Measurements from ENCODE around the gene GNG12.

DNA sequence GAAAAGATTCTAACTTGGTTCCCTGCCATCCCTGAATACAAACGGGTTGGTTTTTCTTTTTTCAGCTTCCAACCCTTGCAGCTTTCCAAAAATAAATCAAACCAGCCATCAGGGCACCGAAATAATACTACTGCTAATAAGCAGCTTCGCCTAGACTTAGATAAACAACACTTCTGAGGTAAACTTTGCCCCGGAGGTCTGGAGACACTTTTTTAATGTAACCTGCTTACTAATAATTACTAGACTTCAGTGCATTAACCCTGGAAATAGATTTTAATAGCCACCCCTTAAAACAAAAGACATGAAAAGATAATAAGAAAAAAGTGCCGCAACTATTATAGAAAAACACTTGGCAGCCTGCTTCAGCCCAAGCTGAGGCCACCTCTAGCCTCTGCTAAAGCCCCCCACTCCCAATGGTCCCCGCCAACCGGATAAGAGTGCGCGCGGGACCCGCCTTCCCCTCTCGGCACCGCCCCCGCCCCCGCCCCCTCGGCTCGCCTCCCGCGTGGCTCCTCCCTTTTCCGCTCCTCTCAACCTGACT, 148.7 kb downstream of the GNG12 start:
- TF ChIP-seq, protein P1, sequence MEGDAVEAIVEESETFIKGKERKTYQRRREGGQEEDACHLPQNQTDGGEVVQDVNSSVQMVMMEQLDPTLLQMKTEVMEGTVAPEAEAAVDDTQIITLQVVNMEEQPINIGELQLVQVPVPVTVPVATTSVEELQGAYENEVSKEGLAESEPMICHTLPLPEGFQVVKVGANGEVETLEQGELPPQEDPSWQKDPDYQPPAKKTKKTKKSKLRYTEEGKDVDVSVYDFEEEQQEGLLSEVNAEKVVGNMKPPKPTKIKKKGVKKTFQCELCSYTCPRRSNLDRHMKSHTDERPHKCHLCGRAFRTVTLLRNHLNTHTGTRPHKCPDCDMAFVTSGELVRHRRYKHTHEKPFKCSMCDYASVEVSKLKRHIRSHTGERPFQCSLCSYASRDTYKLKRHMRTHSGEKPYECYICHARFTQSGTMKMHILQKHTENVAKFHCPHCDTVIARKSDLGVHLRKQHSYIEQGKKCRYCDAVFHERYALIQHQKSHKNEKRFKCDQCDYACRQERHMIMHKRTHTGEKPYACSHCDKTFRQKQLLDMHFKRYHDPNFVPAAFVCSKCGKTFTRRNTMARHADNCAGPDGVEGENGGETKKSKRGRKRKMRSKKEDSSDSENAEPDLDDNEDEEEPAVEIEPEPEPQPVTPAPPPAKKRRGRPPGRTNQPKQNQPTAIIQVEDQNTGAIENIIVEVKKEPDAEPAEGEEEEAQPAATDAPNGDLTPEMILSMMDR (IDR thresholded peaks at IDR 0.05), result no peak
- no peak for TF ChIP-seq POLR2A (IDR thresholded peaks at IDR 0.05)

All from testis (tissue), 2 donors.